LNCaP clone FGC (cell line): ENCODE data around the gene TESK2.
"Not testable (repeated sequence)": the region's sequence is repeated elsewhere in the genome, so short reads cannot be mapped to it uniquely, and the experiment has no call there.

ENCODE experiments used
- DNase-seq: peaks from one replicate; pipeline ENCODE4 v3.0.0-alpha.2; 2011; ENCODE audit warnings: low read depth
- H3K4me3 ChIP-seq: 2 replicates; pipeline ENCODE4 v1.5.1; 2011; ENCODE audit warnings: mild to moderate bottlenecking, low read depth, low read length, control low read depth
- TF ChIP-seq, protein P1 (sequence below): IDR thresholded peaks from 2 replicates; pipeline ENCODE4 v1.5.1; 2012; ENCODE audit warnings: mild to moderate bottlenecking; ENCODE audit not compliant: control insufficient read depth, insufficient read depth; ENCODE audit errors: extremely low read depth

TESK2 gene

DNA sequence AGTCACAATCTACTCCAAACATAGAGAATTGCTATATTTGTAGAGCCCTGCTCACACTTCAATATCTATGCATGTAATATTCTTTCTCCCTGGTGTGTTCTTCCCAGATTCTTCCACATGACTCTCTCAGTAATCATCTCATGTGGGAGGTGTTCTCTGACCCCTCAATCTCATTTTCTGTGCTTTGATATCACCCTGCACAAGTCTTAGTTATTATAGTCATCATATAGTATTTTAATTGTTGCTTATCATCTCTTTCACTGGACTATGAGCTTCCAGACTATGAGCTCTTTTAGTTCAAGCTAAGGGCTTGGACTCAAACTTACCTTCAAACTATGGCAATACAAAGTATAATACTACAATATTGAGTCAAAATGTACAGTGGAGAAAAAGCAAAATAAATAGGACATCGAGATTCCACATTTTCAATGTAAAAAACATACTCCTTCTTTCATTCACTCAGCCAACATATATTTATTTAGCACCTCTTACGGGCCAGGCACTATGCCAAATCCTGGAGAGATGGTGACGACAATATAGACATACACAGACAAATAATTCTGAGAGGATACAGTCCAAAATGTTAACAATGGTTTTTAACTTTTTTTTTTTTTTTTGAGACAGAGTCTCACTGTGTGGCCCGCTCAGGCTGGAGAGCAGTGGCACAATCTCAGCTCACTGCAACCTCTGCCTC is 12.7 kb downstream of the TESK2 start:
- no peak overlapping the region for H3K4me3 ChIP-seq
- peak; percentile 31 for DNase-seq
- TF ChIP-seq, protein P1, sequence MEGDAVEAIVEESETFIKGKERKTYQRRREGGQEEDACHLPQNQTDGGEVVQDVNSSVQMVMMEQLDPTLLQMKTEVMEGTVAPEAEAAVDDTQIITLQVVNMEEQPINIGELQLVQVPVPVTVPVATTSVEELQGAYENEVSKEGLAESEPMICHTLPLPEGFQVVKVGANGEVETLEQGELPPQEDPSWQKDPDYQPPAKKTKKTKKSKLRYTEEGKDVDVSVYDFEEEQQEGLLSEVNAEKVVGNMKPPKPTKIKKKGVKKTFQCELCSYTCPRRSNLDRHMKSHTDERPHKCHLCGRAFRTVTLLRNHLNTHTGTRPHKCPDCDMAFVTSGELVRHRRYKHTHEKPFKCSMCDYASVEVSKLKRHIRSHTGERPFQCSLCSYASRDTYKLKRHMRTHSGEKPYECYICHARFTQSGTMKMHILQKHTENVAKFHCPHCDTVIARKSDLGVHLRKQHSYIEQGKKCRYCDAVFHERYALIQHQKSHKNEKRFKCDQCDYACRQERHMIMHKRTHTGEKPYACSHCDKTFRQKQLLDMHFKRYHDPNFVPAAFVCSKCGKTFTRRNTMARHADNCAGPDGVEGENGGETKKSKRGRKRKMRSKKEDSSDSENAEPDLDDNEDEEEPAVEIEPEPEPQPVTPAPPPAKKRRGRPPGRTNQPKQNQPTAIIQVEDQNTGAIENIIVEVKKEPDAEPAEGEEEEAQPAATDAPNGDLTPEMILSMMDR = no peak

- DNase-seq = no peak
- H3K4me3 ChIP-seq = no peak overlapping the region
- TF ChIP-seq, protein P1 = no peak
Measured at GRCh38 chr1:45477646-45478045, 13.3 kb downstream of the TESK2 start.

DNA sequence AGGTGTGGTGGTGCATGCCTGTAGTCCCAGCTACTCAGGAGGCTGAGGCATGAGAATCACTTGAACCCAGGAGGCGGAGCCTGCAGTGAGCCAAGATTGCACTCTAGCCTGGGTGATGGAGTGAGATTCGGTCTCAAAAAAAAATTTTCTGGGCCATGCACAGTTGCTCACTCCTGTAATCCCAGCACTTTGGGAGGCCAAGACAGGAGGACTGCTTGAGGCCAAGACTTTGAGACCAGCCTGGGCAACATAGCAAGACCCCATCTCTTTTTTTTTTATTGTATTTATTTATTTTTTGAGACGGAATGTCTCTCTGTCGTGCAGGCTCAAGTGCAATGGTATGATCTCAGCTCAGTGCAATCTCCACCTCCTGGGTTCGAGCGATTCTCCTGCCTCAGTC is 16.8 kb downstream of the TESK2 start:
- DNase-seq, H3K4me3 ChIP-seq: not testable (repeated sequence)

- no peak for DNase-seq
- H3K4me3 ChIP-seq = no peak overlapping the region
- TF ChIP-seq, protein P1 = no peak
Measured at GRCh38 chr1:45473302-45473701, 17.7 kb downstream of the TESK2 start.

- TF ChIP-seq, protein P1 = no peak
- no peak for DNase-seq
- H3K4me3 ChIP-seq = no peak overlapping the region
Measured at GRCh38 chr1:45470306-45470798, 20.6 kb downstream of the TESK2 start.

GRCh38 chr1:45467353-45467752 is 23.6 kb downstream of the TESK2 start:
- DNase-seq = not testable (repeated sequence)

GRCh38 chr1:45465277-45465676 is 25.7 kb downstream of the TESK2 start:
- no peak for DNase-seq
- TF ChIP-seq, protein P1 = no peak
- H3K4me3 ChIP-seq = no peak overlapping the region

More at GRCh38 chr1:45467353-45467752, 23.6 kb downstream of the TESK2 start:
- not testable (repeated sequence) for H3K4me3 ChIP-seq

DNA sequence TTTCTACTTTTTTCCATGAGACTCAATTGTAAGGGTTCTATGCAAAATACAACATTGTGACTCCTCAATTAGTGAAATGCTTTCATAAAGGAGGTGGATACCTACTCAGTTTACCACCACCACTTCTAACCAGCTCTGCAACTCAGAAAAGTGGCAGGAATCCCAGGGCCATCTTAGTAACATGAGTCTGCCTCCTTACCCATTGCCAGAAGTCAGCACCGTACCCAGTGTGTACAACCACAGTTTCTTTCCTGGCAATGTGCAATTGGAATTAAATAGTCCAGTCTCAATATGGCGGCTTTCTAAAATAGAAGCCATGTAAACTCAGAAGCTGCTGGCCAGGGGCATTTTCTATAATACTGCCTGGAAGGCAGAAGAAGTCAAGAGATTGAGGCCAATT is 32.1 kb downstream of the TESK2 start:
- TF ChIP-seq, protein P1 = no peak
- no peak overlapping the region for H3K4me3 ChIP-seq
- no peak for DNase-seq
